Stimulated activated CD8-positive, alpha-beta memory T cell treated with anti-CD3 and anti-CD28 coated beads, Interleukin-12 subunit alpha, Interleukin-12 subunit beta, amount 100 ng/mL, for 24 hours (primary cell): ENCODE measurements around the gene PDF.

Experiments
- DNase-seq: peaks from one replicate; pipeline ENCODE4 v3.0.0-alpha.2; 2020; ENCODE audit errors: extremely low read depth

Gene PDF

DNA sequence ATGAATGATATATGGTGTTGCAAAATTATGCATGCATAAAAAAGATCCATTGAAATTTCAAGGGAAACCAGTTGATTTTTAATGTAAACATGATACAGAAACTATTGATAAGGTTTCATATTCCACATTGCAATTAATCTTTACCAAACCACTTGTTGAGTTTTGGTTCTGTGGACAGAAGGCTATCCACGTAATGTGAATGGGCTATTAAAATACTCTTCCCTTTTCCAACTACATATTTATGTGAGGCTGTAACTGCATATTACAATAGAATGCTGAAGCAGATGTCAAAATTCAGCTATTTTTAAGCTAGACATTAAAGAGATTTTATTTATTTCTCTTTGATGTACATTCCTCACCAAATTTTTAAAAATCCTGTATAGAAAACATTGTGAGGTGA lies 53.0 kb downstream of the PDF start:
- no peak for DNase-seq
